ENCODE data around the gene ACIN1. TPM values are rescaled to one million over a fixed set of nuclear protein-coding genes. Genes with fewer than 3 reads are reported as not detected.

Gene ACIN1
- total and polyA plus RNA-seq, 2 of the 13 experiments (the other 11 are each of a cell fraction or from before 2014, with no cell fraction given): 165 to 183 TPM

DNA sequence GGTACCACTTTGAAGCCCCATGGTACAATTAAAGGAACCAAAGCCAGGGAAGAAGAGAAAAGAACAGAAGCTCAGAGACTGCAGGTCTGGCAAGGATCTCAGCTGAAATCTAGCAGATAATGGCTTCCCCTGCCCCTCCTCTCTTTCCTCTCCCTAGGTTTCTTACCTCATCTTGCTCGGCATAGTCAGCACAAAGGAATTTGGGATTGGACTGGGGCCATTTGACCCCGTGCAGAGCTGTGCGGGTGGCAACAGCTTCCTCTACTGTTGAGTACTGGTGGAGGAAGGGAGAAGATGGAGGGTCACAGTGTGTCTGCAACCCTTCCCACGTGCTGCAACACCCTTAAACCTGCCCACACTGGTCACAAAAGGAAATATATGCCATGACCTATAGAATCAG, 32.9 kb downstream of the ACIN1 start (continued):
- TF ChIP-seq, protein P1, sequence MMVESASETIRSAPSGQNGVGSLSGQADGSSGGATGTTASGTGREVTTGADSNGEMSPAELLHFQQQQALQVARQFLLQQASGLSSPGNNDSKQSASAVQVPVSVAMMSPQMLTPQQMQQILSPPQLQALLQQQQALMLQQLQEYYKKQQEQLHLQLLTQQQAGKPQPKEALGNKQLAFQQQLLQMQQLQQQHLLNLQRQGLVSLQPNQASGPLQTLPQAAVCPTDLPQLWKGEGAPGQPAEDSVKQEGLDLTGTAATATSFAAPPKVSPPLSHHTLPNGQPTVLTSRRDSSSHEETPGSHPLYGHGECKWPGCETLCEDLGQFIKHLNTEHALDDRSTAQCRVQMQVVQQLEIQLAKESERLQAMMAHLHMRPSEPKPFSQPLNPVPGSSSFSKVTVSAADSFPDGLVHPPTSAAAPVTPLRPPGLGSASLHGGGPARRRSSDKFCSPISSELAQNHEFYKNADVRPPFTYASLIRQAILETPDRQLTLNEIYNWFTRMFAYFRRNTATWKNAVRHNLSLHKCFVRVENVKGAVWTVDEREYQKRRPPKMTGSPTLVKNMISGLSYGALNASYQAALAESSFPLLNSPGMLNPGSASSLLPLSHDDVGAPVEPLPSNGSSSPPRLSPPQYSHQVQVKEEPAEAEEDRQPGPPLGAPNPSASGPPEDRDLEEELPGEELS (CRISPR knock-in tag; IDR thresholded peaks at IDR 0.05): no peak
- TF ChIP-seq, protein P2, sequence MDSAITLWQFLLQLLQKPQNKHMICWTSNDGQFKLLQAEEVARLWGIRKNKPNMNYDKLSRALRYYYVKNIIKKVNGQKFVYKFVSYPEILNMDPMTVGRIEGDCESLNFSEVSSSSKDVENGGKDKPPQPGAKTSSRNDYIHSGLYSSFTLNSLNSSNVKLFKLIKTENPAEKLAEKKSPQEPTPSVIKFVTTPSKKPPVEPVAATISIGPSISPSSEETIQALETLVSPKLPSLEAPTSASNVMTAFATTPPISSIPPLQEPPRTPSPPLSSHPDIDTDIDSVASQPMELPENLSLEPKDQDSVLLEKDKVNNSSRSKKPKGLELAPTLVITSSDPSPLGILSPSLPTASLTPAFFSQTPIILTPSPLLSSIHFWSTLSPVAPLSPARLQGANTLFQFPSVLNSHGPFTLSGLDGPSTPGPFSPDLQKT (CRISPR knock-in tag; IDR thresholded peaks at IDR 0.05; ENCODE audit: borderline replicate concordance): no peak
- TF ChIP-seq BHLHE40 (IDR thresholded peaks at IDR 0.05; ENCODE audit: low read length) (peak; percentile 50), GTF3A (CRISPR knock-in tag; conservative IDR thresholded peaks at IDR 0.05) (no peak), ZNF879 (CRISPR knock-in tag; IDR thresholded peaks at IDR 0.05) (no peak), ZNF460 (CRISPR knock-in tag; IDR thresholded peaks at IDR 0.05; ENCODE audit: borderline replicate concordance) (no peak), MYNN (CRISPR knock-in tag; IDR thresholded peaks at IDR 0.05; ENCODE audit: low read depth) (no peak), ZNF777 (CRISPR knock-in tag; IDR thresholded peaks at IDR 0.05) (no peak), FOSL2 (CRISPR knock-in tag; IDR thresholded peaks at IDR 0.05) (peak; percentile 91), MXD4 (CRISPR knock-in tag; IDR thresholded peaks at IDR 0.05) (no peak), ZBTB38 (CRISPR knock-in tag; IDR thresholded peaks at IDR 0.05) (no peak; the same call in 1 of the 2 replicates), SNRNP70 (IDR thresholded peaks at IDR 0.05; ENCODE audit: low read depth, low read length) (no peak), ZNF749 (CRISPR knock-in tag; IDR thresholded peaks at IDR 0.05; ENCODE audit: borderline replicate concordance) (no peak), RBM22 (optimal IDR thresholded peaks at IDR 0.05; ENCODE audit: low read length) (peak; percentile 91), SALL1 (CRISPR knock-in tag; IDR thresholded peaks at IDR 0.05) (no peak), ZNF556 (CRISPR knock-in tag; IDR thresholded peaks at IDR 0.05; ENCODE audit: borderline replicate concordance) (0 out of 2 replicates have a peak, but pooled peaks have one; percentile 52), ZMYM2 (CRISPR knock-in tag; IDR thresholded peaks at IDR 0.05) (no peak), TOPORS (CRISPR knock-in tag; IDR thresholded peaks at IDR 0.05) (no peak), ZNF615 (CRISPR knock-in tag; IDR thresholded peaks at IDR 0.05; ENCODE audit: borderline replicate concordance) (no peak), NFE2L2 (IDR thresholded peaks at IDR 0.05; ENCODE audit: low read length) (no peak), ZNF354B (CRISPR knock-in tag; IDR thresholded peaks at IDR 0.05) (no peak), SRSF4 (IDR thresholded peaks at IDR 0.05; ENCODE audit: low read depth, low read length, poor library complexity, severe bottlenecking) (no peak), EED (CRISPR knock-in tag; IDR thresholded peaks at IDR 0.05) (no peak)
- TF ChIP-seq, protein P3, sequence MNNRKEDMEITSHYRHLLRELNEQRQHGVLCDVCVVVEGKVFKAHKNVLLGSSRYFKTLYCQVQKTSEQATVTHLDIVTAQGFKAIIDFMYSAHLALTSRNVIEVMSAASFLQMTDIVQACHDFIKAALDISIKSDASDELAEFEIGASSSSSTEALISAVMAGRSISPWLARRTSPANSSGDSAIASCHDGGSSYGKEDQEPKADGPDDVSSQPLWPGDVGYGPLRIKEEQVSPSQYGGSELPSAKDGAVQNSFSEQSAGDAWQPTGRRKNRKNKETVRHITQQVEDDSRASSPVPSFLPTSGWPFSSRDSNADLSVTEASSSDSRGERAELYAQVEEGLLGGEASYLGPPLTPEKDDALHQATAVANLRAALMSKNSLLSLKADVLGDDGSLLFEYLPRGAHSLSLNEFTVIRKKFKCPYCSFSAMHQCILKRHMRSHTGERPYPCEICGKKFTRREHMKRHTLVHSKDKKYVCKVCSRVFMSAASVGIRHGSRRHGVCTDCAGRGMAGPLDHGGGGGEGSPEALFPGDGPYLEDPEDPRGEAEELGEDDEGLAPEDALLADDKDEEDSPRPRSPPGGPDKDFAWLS (CRISPR knock-in tag; IDR thresholded peaks at IDR 0.05; ENCODE audit: borderline replicate concordance): no peak
- TF ChIP-seq, protein P4, sequence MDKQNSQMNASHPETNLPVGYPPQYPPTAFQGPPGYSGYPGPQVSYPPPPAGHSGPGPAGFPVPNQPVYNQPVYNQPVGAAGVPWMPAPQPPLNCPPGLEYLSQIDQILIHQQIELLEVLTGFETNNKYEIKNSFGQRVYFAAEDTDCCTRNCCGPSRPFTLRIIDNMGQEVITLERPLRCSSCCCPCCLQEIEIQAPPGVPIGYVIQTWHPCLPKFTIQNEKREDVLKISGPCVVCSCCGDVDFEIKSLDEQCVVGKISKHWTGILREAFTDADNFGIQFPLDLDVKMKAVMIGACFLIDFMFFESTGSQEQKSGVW (CRISPR knock-in tag; IDR thresholded peaks at IDR 0.05; ENCODE audit: borderline replicate concordance): no peak
- TF ChIP-seq, protein P5, sequence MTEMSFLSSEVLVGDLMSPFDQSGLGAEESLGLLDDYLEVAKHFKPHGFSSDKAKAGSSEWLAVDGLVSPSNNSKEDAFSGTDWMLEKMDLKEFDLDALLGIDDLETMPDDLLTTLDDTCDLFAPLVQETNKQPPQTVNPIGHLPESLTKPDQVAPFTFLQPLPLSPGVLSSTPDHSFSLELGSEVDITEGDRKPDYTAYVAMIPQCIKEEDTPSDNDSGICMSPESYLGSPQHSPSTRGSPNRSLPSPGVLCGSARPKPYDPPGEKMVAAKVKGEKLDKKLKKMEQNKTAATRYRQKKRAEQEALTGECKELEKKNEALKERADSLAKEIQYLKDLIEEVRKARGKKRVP (CRISPR knock-in tag; IDR thresholded peaks at IDR 0.05): no peak

Measured in HepG2 (cell line).